OCI-LY3 (cell line): ENCODE measurements around the gene ANKRD6.

Source experiments
- H2AFZ ChIP-seq: fragments of 200-600, 300-600 bp; shearing (Covaris generic); 2 replicates; pipeline ENCODE4 v1.6.0; 2014; ENCODE audit warnings: antibody characterized with exemption, low read depth, low read length
- H3K27ac ChIP-seq: fragments of 200-600, 300-600 bp; sonication (generic); 2 replicates; pipeline ENCODE4 v1.5.1; 2014; ENCODE audit warnings: mild to moderate bottlenecking, low read length, moderate library complexity, mixed read lengths
- H3K27me3 ChIP-seq: fragments of 200-600, 300-600 bp; sonication (generic); 2 replicates; pipeline ENCODE4 v1.6.1; 2014; ENCODE audit warnings: low read depth, low read length, mixed read lengths
- H3K36me3 ChIP-seq: fragments of 200-600, 300-600 bp; sonication (generic); replicated peaks from 2 replicates; pipeline ENCODE3; 2014; ENCODE audit warnings: low read depth, low read length, mixed read lengths
- H3K4me1 ChIP-seq: fragments of 300-600, 200-600 bp; sonication (generic); 2 replicates; pipeline ENCODE4 v1.6.1; 2014; ENCODE audit warnings: low read length, mixed read lengths
- H3K4me2 ChIP-seq: fragments of 200-600, 300-600 bp; sonication (generic); 2 replicates; pipeline ENCODE4 v1.6.1; 2014; ENCODE audit warnings: low read length, mixed read lengths
- H3K4me3 ChIP-seq: fragments of 300-600, 200-600 bp; sonication (generic); 2 replicates; pipeline ENCODE4 v1.5.1; 2014; ENCODE audit warnings: antibody characterized with exemption, mild to moderate bottlenecking, low read length, moderate library complexity
- H3K79me2 ChIP-seq: fragments of 300-600, 200-600 bp; shearing (Covaris generic); 2 replicates; pipeline ENCODE4 v1.6.1; 2014; ENCODE audit warnings: mild to moderate bottlenecking, low read length, mixed read lengths
- H3K9ac ChIP-seq: fragments of 300-600, 200-600 bp; shearing (Covaris generic); 2 replicates; pipeline ENCODE4 v1.6.0; 2014; ENCODE audit warnings: mild to moderate bottlenecking, low read length, moderate library complexity
- H3K9me3 ChIP-seq: fragments of 200-600, 300-600 bp; shearing (Covaris generic); 2 replicates; pipeline ENCODE4 v1.6.1; 2014; ENCODE audit warnings: low read length, mixed read lengths; ENCODE audit not compliant: insufficient read depth
- H4K20me1 ChIP-seq: fragments of 200-600, 300-600 bp; sonication (generic); 2 replicates; pipeline ENCODE4 v1.6.1; 2016; ENCODE audit warnings: low read length, mixed read lengths; ENCODE audit not compliant: insufficient read depth
- CTCF ChIP-seq: fragments of 200-600, 300-600 bp; sonication (generic); IDR thresholded peaks from 2 replicates; pipeline ENCODE4 v1.5.1; 2014; ENCODE audit warnings: antibody characterized with exemption, low read length, low read depth
- EZH2phosphoT487 ChIP-seq: fragments of 200-600 bp; shearing (Covaris generic); IDR thresholded peaks from 2 replicates; pipeline ENCODE4 v1.6.1; 2018; ENCODE audit warnings: antibody characterized with exemption, mixed run types, low read depth

Gene ANKRD6

GRCh38 chr6:89555031-89555430 lies 122.1 kb downstream of the ANKRD6 start:
- no peak overlapping the region for H3K4me3 ChIP-seq
- no peaks in the 10 kb centered on the region for H3K79me2 ChIP-seq
- no peaks in the 10 kb centered on the region for H3K4me1 ChIP-seq
- TF ChIP-seq EZH2phosphoT487: no peak
- TF ChIP-seq CTCF: no peak
- H3K9me3 ChIP-seq: no peaks in the 10 kb centered on the region
- no peak overlapping the region for H3K4me2 ChIP-seq
- H3K27me3 ChIP-seq: 0 out of 2 replicates have a peak, but pooled peaks cover 5% of the 10 kb centered on the region
- H4K20me1 ChIP-seq: no peaks in the 10 kb centered on the region
- H3K36me3 ChIP-seq: no peaks in the 10 kb centered on the region
- H3K27ac ChIP-seq: no peak overlapping the region
- H3K9ac ChIP-seq: no peak overlapping the region
- no peak overlapping the region for H2AFZ ChIP-seq

- H3K79me2 ChIP-seq: no peaks in the 10 kb centered on the region
- no peak overlapping the region for H2AFZ ChIP-seq
- H3K9me3 ChIP-seq: no peaks in the 10 kb centered on the region
- no peaks in the 10 kb centered on the region for H4K20me1 ChIP-seq
- TF ChIP-seq CTCF: no peak
- no peak for TF ChIP-seq EZH2phosphoT487
- no peak overlapping the region for H3K4me2 ChIP-seq
- H3K27me3 ChIP-seq: 0 out of 2 replicates have a peak, but pooled peaks cover 5% of the 10 kb centered on the region
- no peak overlapping the region for H3K27ac ChIP-seq
- no peak overlapping the region for H3K9ac ChIP-seq
- H3K36me3 ChIP-seq: no peaks in the 10 kb centered on the region
- H3K4me3 ChIP-seq: no peak overlapping the region
- no peaks in the 10 kb centered on the region for H3K4me1 ChIP-seq
Measured at GRCh38 chr6:89555806-89556205, 122.9 kb downstream of the ANKRD6 start.

- no peak overlapping the region for H2AFZ ChIP-seq
- H3K4me2 ChIP-seq: no peak overlapping the region
- H3K9me3 ChIP-seq: no peaks in the 10 kb centered on the region
- no peaks in the 10 kb centered on the region for H3K4me1 ChIP-seq
- H3K4me3 ChIP-seq: no peak overlapping the region
- H3K9ac ChIP-seq: no peak overlapping the region
- H3K79me2 ChIP-seq: no peaks in the 10 kb centered on the region
- TF ChIP-seq CTCF (no peak), EZH2phosphoT487 (no peak)
- no peak overlapping the region for H3K27ac ChIP-seq
- H3K36me3 ChIP-seq: no peaks in the 10 kb centered on the region
- H3K27me3 ChIP-seq: 0 out of 2 replicates have a peak, but pooled peaks cover 8% of the 10 kb centered on the region
- no peaks in the 10 kb centered on the region for H4K20me1 ChIP-seq
Measured at GRCh38 chr6:89559487-89559886, 126.5 kb downstream of the ANKRD6 start.

- Histone ChIP-seq H4K20me1 (no peaks in the 10 kb centered on the region), H3K36me3 (no peaks in the 10 kb centered on the region), H3K4me2 (no peak overlapping the region), H3K27me3 (0 out of 2 replicates have a peak, but pooled peaks cover 4% of the 10 kb centered on the region), H3K9me3 (no peaks in the 10 kb centered on the region), H3K4me1 (no peaks in the 10 kb centered on the region), H3K79me2 (no peaks in the 10 kb centered on the region), H3K4me3 (no peak overlapping the region), H2AFZ (no peak overlapping the region), H3K27ac (no peak overlapping the region), H3K9ac (no peak overlapping the region)
- TF ChIP-seq EZH2phosphoT487: no peak
- no peak for TF ChIP-seq CTCF
Measured at GRCh38 chr6:89562093-89562973, 129.4 kb downstream of the ANKRD6 start.
